GM21529 (cell line): ENCODE measurements around the gene COL4A4.

Source experiments
- ATAC-seq: cut with Tn5 transposase; IDR thresholded peaks from one replicate; pipeline ENCODE4 v1.9.1; 2021; ENCODE audit not compliant: unreplicated experiment

COL4A4 gene

GRCh38 chr2:226984750-226985582 lies 179.0 kb downstream of the COL4A4 start:
- ATAC-seq, result peak; percentile 97

DNA sequence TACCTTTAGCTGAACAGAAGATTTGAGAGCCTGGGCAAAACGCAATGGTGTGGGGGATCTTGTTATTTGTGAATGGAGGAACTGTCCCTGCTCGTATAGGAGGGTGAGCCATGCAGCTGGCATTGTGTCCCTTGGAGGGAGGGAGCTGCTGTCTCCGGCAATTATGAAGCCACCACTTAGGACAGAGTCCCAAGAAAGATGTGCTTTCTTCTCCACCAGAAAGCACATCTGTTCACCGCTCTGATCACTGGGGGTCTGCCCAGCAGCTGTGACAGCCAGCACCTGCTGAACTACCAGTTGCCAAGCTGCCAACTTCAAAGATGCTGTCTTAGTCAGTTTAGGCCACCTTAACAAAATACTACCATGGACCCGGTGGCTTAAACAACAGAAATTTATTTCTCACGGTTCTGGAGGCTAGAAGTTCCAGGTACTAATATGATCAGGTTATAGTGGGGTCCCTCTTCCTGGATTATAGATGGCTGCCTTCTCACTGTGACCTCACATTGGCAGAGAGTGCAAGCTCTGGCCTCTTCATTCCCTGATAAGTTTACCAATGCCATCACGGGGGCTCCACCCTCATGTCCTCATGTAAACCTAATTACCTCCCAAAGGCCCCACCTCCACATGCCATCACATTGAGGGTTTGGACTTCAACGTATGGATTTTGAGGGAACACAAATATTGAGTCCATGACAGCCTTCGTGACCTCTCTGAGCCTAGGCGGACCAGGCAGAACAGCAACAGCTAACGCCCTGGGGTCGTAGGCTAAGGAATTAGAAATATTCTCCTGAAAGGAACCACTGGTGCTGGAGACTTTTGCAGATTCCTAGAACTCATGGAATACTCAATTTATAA lies 179.9 kb downstream of the COL4A4 start:
- ATAC-seq, result peak; percentile 6

- no peak for ATAC-seq
Measured at GRCh38 chr2:226981791-226982326, 182.1 kb downstream of the COL4A4 start.

- ATAC-seq, result no peak
Measured at GRCh38 chr2:226979004-226979403, 185.0 kb downstream of the COL4A4 start.

DNA sequence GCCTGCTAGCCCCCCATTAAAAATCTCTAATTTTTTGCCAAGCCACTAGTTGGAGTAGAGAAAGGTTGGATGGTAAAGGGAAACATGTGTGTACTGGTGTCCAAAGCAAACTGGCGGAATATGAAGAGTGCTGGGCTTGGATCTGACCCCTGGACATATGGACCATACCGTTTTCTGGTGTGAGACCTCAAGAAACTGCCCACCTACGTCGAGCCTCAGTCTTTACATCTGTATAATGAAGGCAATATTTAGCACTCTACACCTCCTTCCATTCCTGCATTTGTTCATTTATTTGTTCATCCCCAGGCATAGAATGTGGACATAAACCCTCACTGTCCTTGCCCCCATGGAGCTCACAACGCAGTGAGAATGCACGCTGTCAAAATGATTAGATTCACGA lies 185.7 kb downstream of the COL4A4 start:
- no peak for ATAC-seq

DNA sequence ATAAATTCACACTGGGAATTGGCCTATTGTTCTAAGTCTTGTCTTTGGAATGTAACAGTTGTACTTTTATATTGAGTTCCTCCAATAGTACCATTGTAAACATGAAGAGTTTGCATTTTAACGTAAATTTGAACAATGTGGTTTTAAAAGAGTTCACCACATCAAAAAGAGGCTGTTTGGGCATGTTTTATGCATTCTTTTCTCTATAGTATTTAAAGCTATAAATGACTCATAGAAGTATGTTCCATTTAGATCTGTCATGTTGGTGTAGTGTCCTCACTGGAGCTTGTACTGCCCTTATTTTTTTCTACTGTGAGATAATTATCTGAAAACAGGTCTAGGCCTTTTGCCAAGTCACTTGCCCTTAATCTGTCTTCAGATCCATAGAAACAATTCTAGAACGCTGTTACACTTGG lies 186.2 kb downstream of the COL4A4 start:
- ATAC-seq, result no peak

GRCh38 chr2:226973816-226974215 lies 190.2 kb downstream of the COL4A4 start:
- ATAC-seq, result no peak

GRCh38 chr2:226971770-226972169 lies 192.2 kb downstream of the COL4A4 start:
- ATAC-seq, result peak; percentile 33

- peak; percentile 52 for ATAC-seq
Measured at GRCh38 chr2:226971084-226971483, 192.9 kb downstream of the COL4A4 start.

- peak; percentile 74 for ATAC-seq
Measured at GRCh38 chr2:226970362-226970761, 193.6 kb downstream of the COL4A4 start.

GRCh38 chr2:226969417-226970080 lies 194.5 kb downstream of the COL4A4 start:
- ATAC-seq, result no peak

GRCh38 chr2:226965376-226965775 lies 198.6 kb downstream of the COL4A4 start:
- no peak for ATAC-seq

GRCh38 chr2:226963528-226963927 lies 200.5 kb downstream of the COL4A4 start:
- no peak for ATAC-seq

DNA sequence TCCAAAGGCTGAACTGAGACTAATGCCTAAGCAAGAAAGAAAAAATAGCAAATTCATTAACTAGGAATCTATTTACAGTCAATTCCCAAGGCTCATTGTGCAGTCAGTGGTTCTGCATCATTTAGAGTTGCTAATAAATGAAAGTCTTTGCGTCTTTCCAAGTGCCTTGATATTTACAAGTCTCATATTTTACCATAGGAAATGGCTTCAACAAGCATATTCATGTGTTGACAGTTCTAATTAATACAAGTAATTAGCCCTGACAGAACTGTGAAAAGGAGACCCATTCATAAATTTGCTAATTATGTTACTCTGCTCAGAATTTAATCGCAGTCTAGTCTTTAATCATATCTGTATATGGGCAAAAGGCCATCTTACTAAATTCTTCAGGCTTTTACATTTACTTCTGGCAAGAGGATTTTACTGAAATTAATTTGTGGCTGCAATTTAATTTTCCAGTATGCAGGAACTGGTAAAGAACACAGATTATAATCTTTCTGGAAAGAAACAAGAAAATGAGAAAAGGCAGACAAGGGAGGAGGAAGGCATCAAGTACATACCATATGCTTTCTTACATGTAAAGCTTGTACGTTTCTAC lies 201.7 kb downstream of the COL4A4 start:
- ATAC-seq, result no peak

- no peak for ATAC-seq
Measured at GRCh38 chr2:226959418-226959817, 204.6 kb downstream of the COL4A4 start.

GRCh38 chr2:226956659-226957058 lies 207.3 kb downstream of the COL4A4 start:
- ATAC-seq, result no peak

- ATAC-seq, result no peak
Measured at GRCh38 chr2:226953826-226954225, 210.2 kb downstream of the COL4A4 start.

DNA sequence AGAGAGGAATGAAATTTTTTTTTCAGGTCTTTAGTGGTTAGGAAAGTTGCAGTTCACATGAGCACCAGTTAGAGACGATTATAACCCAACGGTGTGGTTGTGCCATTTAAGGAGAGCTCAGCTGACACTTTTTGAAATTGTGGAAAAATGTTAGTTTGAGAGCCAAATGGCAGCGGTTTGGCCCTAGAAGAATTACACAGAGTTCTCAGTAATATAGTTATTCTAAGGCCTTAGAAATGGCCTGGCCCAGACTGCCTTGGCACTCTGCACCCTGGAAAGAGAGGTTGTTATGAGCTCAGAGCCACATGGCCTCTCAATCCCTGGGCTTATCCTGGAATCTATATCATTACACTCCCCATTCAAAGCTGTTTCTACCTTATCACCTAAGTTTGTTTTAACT lies 210.8 kb downstream of the COL4A4 start:
- no peak for ATAC-seq
